Coronary artery (tissue), 2 donors: ENCODE results near the gene DCST1.
"Not testable (repeated sequence)": the region's sequence is repeated elsewhere in the genome, so short reads cannot be mapped to it uniquely, and the experiment has no call there.

ENCODE experiments used
- DNase-seq: peaks from one replicate; pipeline ENCODE4 v3.0.0-alpha.2; 2017; ENCODE audit warnings: low spot score
- H3K27ac ChIP-seq, 2 donors: fragments of 200-600 bp; sonication (generic); one replicate each; pipeline ENCODE4 v1.5.1; 2016 to 2019
- H3K4me3 ChIP-seq: fragments of 200-600 bp; sonication (generic); 2 replicates; pipeline ENCODE4 v1.5.1; 2016; ENCODE audit warnings: mild to moderate bottlenecking, moderate library complexity
- CTCF ChIP-seq: fragments of 200-600 bp; sonication (generic); IDR thresholded peaks from one replicate; pipeline ENCODE4 v1.5.1; 2019; ENCODE audit warnings: antibody characterized with exemption

The DCST1 gene

GRCh38 chr1:155033524-155033923 is at the start of gene DCST1, which contains the start of gene DCST2:
Gene DCST1, plus strand, starts transcription at chr1:155033824. Its CDS starts 213 bp downstream, at chr1:155034037.
Gene DCST2, minus strand, starts transcription at chr1:155033781. Its CDS starts 80 bp downstream, at chr1:155033701.
- TF ChIP-seq CTCF = no peak
- Histone ChIP-seq H3K27ac (no peak within 1 kb of the TSS), H3K4me3 (no peak within 1 kb of the TSS)
- no peak for DNase-seq

- not testable (repeated sequence) for H3K27ac ChIP-seq, DNase-seq, H3K4me3 ChIP-seq
Observed at GRCh38 chr1:154986736-154987135, 46.9 kb upstream of the DCST1 start.

- no peak overlapping the region for H3K4me3 ChIP-seq
- no peak for TF ChIP-seq CTCF
- H3K27ac ChIP-seq = no peak overlapping the region
- no peak for DNase-seq
Observed at GRCh38 chr1:154987326-154987725, 46.3 kb upstream of the DCST1 start.

GRCh38 chr1:154988058-154988954 is 45.3 kb upstream of the DCST1 start:
- DNase-seq = no peak
- Histone ChIP-seq H3K4me3 (no peak overlapping the region), H3K27ac (no peak overlapping the region)
- no peak for TF ChIP-seq CTCF

GRCh38 chr1:154989195-154989860 is 44.3 kb upstream of the DCST1 start:
- TF ChIP-seq CTCF = no peak
- Histone ChIP-seq H3K27ac (no peak overlapping the region), H3K4me3 (no peak overlapping the region)
- no peak for DNase-seq

GRCh38 chr1:154990276-154990675 is 43.3 kb upstream of the DCST1 start:
- no peak overlapping the region for H3K27ac ChIP-seq
- no peak for DNase-seq
- TF ChIP-seq CTCF = no peak

GRCh38 chr1:154992721-154993571 is 40.7 kb upstream of the DCST1 start:
- no peak overlapping the region for H3K27ac ChIP-seq
- no peak for DNase-seq
- no peak overlapping the region for H3K4me3 ChIP-seq
- TF ChIP-seq CTCF = no peak

More at GRCh38 chr1:154990276-154990675, 43.3 kb upstream of the DCST1 start:
- no peak overlapping the region for H3K4me3 ChIP-seq
